PC-3 (cell line): ENCODE results near the gene BDH1. TPM values are rescaled to one million over a fixed set of nuclear protein-coding genes. Genes with fewer than 3 reads are reported as not detected.

Experiments used
- ATAC-seq: fragments of 200-7000 bp; cut with Tn5 transposase; 2 replicates; pipeline ENCODE4 v1.9.1; 2020; ENCODE audit warnings: mild to moderate bottlenecking, moderate library complexity
- BruUV-seq: library from RNA; stranded (reverse); fragments of 400-500 nt; replicated peaks from 2 replicates; lab custom pipeline; 2021; lab: Mats Ljungman, UMichigan
- CTCF ChIA-PET: fragments of 300-600 bp; sonication (Branson Sonifier 250); formaldehyde crosslinking; loops from one replicate; lab custom pipeline; 2022; ENCODE audit warnings: antibody characterized with exemption; lab: Charles Lee
- POLR2A ChIA-PET: fragments of 300-600 bp; sonication (Branson Sonifier 250); formaldehyde crosslinking; loops from one replicate; lab custom pipeline; 2022; ENCODE audit warnings: antibody characterized with exemption; ENCODE audit not compliant: unreplicated experiment; lab: Charles Lee
- DNase-seq: peaks from one replicate; pipeline ENCODE4 v3.0.0-alpha.2; 2015
- H2AFZ ChIP-seq: fragments of 300-600 bp; sonication (generic); 2 replicates; pipeline ENCODE4 v1.6.0; 2016; ENCODE audit warnings: antibody characterized with exemption, low read length
- H3F3A ChIP-seq: fragments of 300-600 bp; sonication (generic); one replicate; pipeline ENCODE4 v1.6.0; 2017; ENCODE audit warnings: antibody characterized with exemption, low read length, control low read depth, mild to moderate bottlenecking; ENCODE audit not compliant: unreplicated experiment
- H3K27ac ChIP-seq: fragments of 300-600 bp; sonication (generic); 2 replicates; pipeline ENCODE4 v1.5.1; 2016; ENCODE audit warnings: mild to moderate bottlenecking, low read length
- H3K27me3 ChIP-seq: fragments of 300-600 bp; sonication (generic); 2 replicates; pipeline ENCODE4 v1.6.1; 2016; ENCODE audit warnings: low read length, mixed read lengths
- H3K36me3 ChIP-seq: fragments of 300-600 bp; sonication (generic); 2 replicates; pipeline ENCODE4 v1.6.1; 2016; ENCODE audit warnings: low read depth, mixed run types, low read length, mixed read lengths
- H3K4me1 ChIP-seq: fragments of 300-600 bp; sonication (generic); 2 replicates; pipeline ENCODE4 v1.5.1; 2016; ENCODE audit warnings: low read length; ENCODE audit not compliant: insufficient read depth
- H3K4me2 ChIP-seq: fragments of 300-600 bp; sonication (generic); 2 replicates; pipeline ENCODE4 v1.6.0; 2016; ENCODE audit warnings: low read length
- H3K4me3 ChIP-seq: fragments of 300-600 bp; sonication (generic); 2 replicates; pipeline ENCODE4 v1.5.1; 2016; ENCODE audit warnings: mild to moderate bottlenecking, low read length, mixed read lengths
- H3K79me2 ChIP-seq: fragments of 300-600 bp; sonication (generic); 2 replicates; pipeline ENCODE4 v1.6.1; 2017; ENCODE audit warnings: low read length, mixed read lengths
- H3K9ac ChIP-seq: fragments of 300-600 bp; sonication (generic); 2 replicates; pipeline ENCODE4 v1.6.0; 2016; ENCODE audit warnings: mild to moderate bottlenecking, low read length
- H3K9me2 ChIP-seq: fragments of 300-600 bp; sonication (generic); replicated peaks from 2 replicates; pipeline ENCODE4 v1.6.1; 2016; ENCODE audit warnings: mixed run types, low read length, mixed read lengths
- H3K9me3 ChIP-seq: fragments of 300-600 bp; sonication (generic); 2 replicates; pipeline ENCODE4 v1.6.1; 2016; ENCODE audit warnings: low read length, mixed read lengths
- H4K20me1 ChIP-seq: fragments of 300-600 bp; sonication (generic); 2 replicates; pipeline ENCODE4 v1.6.1; 2016; ENCODE audit warnings: low read length, mixed read lengths
- EZH2 ChIP-seq: fragments of 300-600 bp; sonication (generic); IDR thresholded peaks from one replicate; pipeline ENCODE4 v1.6.1; 2017; ENCODE audit warnings: antibody characterized with exemption, mild to moderate bottlenecking, low read length; ENCODE audit not compliant: unreplicated experiment
- EZH2phosphoT487 ChIP-seq: fragments of 300-600 bp; sonication (generic); IDR thresholded peaks from 2 replicates; pipeline ENCODE4 v1.6.1; 2018; ENCODE audit warnings: mild to moderate bottlenecking, antibody characterized with exemption, low read length, borderline replicate concordance
- intact Hi-C: fragments of 100-400 bp; cut with micrococcal nuclease; formaldehyde crosslinking; loops from 2 replicates; pipeline ENCODE4 v1.9.0; 2023
- total RNA-seq: library from RNA; depleted of rRNA; stranded (reverse); fragments of >200 nt; gene quantifications from 2 replicates; pipeline ENCODE4 v1.2.3, GENCODE V29; 2014
- TF ChIP-seq, protein P1 (sequence below): fragments of 300-600 bp; sonication (generic); conservative IDR thresholded peaks from 2 replicates; pipeline ENCODE4 v1.5.1; 2017; ENCODE audit warnings: antibody characterized with exemption, low read depth, mild to moderate bottlenecking, low read length

Gene BDH1
- total RNA-seq, 1 experiment from 2014 or later, result 10.6 TPM

- Histone ChIP-seq H3K4me3 (no peak overlapping the region), H3K9me2 (no peaks in the 10 kb centered on the region), H3K27me3 (no peaks in the 10 kb centered on the region), H3F3A (no peaks in the 10 kb centered on the region), H3K4me1 (peaks cover 59% of the 10 kb centered on the region), H4K20me1 (no peaks in the 10 kb centered on the region), H3K4me2 (no peak overlapping the region), H3K27ac (peak overlapping the region; percentile 76), H3K9me3 (no peaks in the 10 kb centered on the region), H2AFZ (no peak overlapping the region), H3K36me3 (no peaks in the 10 kb centered on the region), H3K9ac (peak overlapping the region; percentile 8; the same call in 1 of the 2 replicates), H3K79me2 (no peaks in the 10 kb centered on the region)
- ATAC-seq, result no peak
- intact Hi-C loops, result no loop called here
- no peak for TF ChIP-seq EZH2
- TF ChIP-seq EZH2phosphoT487, result no peak
- TF ChIP-seq, protein P1, sequence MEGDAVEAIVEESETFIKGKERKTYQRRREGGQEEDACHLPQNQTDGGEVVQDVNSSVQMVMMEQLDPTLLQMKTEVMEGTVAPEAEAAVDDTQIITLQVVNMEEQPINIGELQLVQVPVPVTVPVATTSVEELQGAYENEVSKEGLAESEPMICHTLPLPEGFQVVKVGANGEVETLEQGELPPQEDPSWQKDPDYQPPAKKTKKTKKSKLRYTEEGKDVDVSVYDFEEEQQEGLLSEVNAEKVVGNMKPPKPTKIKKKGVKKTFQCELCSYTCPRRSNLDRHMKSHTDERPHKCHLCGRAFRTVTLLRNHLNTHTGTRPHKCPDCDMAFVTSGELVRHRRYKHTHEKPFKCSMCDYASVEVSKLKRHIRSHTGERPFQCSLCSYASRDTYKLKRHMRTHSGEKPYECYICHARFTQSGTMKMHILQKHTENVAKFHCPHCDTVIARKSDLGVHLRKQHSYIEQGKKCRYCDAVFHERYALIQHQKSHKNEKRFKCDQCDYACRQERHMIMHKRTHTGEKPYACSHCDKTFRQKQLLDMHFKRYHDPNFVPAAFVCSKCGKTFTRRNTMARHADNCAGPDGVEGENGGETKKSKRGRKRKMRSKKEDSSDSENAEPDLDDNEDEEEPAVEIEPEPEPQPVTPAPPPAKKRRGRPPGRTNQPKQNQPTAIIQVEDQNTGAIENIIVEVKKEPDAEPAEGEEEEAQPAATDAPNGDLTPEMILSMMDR, result no peak
- peak; percentile 57 for DNase-seq
- no TSS peak for BruUV-seq
- ChIA-PET CTCF (no interaction called here), POLR2A (no interaction called here)
Measured at GRCh38 chr3:197486861-197487260, 68.9 kb downstream of the BDH1 start.

DNA sequence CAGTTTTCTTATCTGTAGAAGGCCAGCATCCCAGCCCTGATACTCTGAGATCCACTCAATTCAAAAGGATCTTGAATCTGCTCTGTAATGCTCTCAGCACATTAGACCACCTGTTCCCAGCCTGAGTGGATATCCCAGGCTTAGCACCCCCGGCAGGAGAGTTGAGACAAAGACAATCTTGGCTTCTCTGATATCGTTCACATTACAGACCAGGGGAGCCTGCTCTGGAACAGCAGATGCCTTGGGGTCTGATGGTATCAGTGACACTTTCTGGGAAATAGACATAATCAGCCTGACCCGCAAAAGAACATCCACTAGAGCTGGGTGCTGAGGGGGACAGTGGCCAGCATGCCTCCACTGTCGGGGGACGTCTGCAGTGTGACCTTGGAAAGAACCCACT is 70.6 kb downstream of the BDH1 start:
- Histone ChIP-seq H3K27me3 (no peaks in the 10 kb centered on the region), H3K4me1 (peaks cover 54% of the 10 kb centered on the region), H3K27ac (no peak overlapping the region), H3K9ac (no peak overlapping the region), H3K36me3 (no peaks in the 10 kb centered on the region), H3K9me2 (no peaks in the 10 kb centered on the region), H2AFZ (no peak overlapping the region), H3K9me3 (no peaks in the 10 kb centered on the region), H3K79me2 (no peaks in the 10 kb centered on the region), H4K20me1 (no peaks in the 10 kb centered on the region), H3K4me2 (no peak overlapping the region), H3K4me3 (no peak overlapping the region), H3F3A (no peaks in the 10 kb centered on the region)
- ATAC-seq (no peak), DNase-seq (no peak)
- intact Hi-C loops, result no loop called here
- TF ChIP-seq, protein P1, result no peak
- TF ChIP-seq EZH2, result no peak
- no peak for TF ChIP-seq EZH2phosphoT487
- ChIA-PET CTCF (interaction anchor here (0.5 kb wide), 1 partner anchor 543 kb away, joined by 3 read pairs; the partner anchor contains the start of gene NCBP2), POLR2A (no interaction called here)
- BruUV-seq, result no TSS peak

GRCh38 chr3:197484204-197484901 is 71.4 kb downstream of the BDH1 start:
- no TSS peak for BruUV-seq
- Histone ChIP-seq H3K4me3 (no peak overlapping the region), H3K4me2 (no peak overlapping the region), H3K4me1 (peaks cover 47% of the 10 kb centered on the region), H4K20me1 (no peaks in the 10 kb centered on the region), H3K27ac (no peak overlapping the region), H3K9ac (no peak overlapping the region), H2AFZ (no peak overlapping the region), H3K9me3 (no peaks in the 10 kb centered on the region), H3K9me2 (no peaks in the 10 kb centered on the region), H3K36me3 (no peaks in the 10 kb centered on the region), H3F3A (no peaks in the 10 kb centered on the region), H3K27me3 (no peaks in the 10 kb centered on the region), H3K79me2 (no peaks in the 10 kb centered on the region)
- POLR2A ChIA-PET, result no interaction called here
- TF ChIP-seq EZH2, result no peak
- TF ChIP-seq, protein P1, result no peak
- TF ChIP-seq EZH2phosphoT487, result no peak
- ATAC-seq, result no peak
- intact Hi-C loops, result no loop called here
- DNase-seq, result no peak
- CTCF ChIA-PET, result no interaction called here
